K562 (cell line): ENCODE data around the gene SLC2A2.

Experiments used
- CTCF ChIP-seq, 3 experiments: IDR thresholded peaks in 2 of 3; conservative IDR thresholded peaks in 1 of 3; 2 replicates each; pipeline ENCODE4 v1.5.1; 2011 to 2012; ENCODE audit warnings: low read length in 3 of 3, mild to moderate bottlenecking in 3 of 3, control low read depth in 2 of 3, improper control_type of control experiment in 1 of 3, inconsistent platforms in 1 of 3, low read depth in 1 of 3, mixed read lengths in 1 of 3, moderate library complexity in 1 of 3; ENCODE audit not compliant: insufficient read depth in 2 of 3
- E2F5 ChIP-seq: sonication (generic); formaldehyde crosslinking; IDR thresholded peaks from 2 replicates; pipeline ENCODE4 v1.8.0; 2022; ENCODE audit warnings: mild to moderate bottlenecking, missing genetic modification reagents
- PATZ1 ChIP-seq: fragments of 250-450 bp; sonication (Bioruptor Pico); IDR thresholded peaks from 2 replicates; pipeline ENCODE4 v1.5.0; 2020; ENCODE audit warnings: mild to moderate bottlenecking, borderline replicate concordance
- PHB2 ChIP-seq: fragments of 450-650 bp; IDR thresholded peaks from 2 replicates; pipeline ENCODE4 v1.6.1; 2017; ENCODE audit warnings: low read depth
- SRF ChIP-seq, 2 experiments: fragments of 250-450, 450-650 bp in 1 of 2; sonication (Bioruptor Pico) in 1 of 2; sonication (generic) in 1 of 2; formaldehyde crosslinking; IDR thresholded peaks; 2 replicates each; pipeline versions ENCODE4 v1.5.0 to v1.5.1; 2020 to 2022; ENCODE audit warnings: mild to moderate bottlenecking in 1 of 2, missing genetic modification reagents in 1 of 2
- STAT5A ChIP-seq: IDR thresholded peaks from 2 replicates; pipeline ENCODE4 v1.6.1; 2012; ENCODE audit warnings: low read length, inconsistent platforms, borderline replicate concordance

- TF ChIP-seq CTCF (IDR thresholded peaks at IDR 0.05 in 2 of 3, conservative IDR thresholded peaks at IDR 0.05 in 1 of 3; ENCODE audit: insufficient read depth in 2 of 3, low read depth in 1 of 3, low read length in 3 of 3) (no peak), STAT5A (no peak), SRF (CRISPR knock-in tag; IDR thresholded peaks at IDR 0.05) (no peak), PHB2 (no peak), PATZ1 (CRISPR knock-in tag) (no peak), E2F5 (no peak)
Measured at GRCh38 chr3:170977949-170978745, 48.4 kb downstream of the SLC2A2 start.
